ENCODE results near the gene CARNS1.

- TF ChIP-seq MAX (IDR thresholded peaks at IDR 0.05) (no peak), EGR1 (IDR thresholded peaks at IDR 0.05; ENCODE audit: low read depth in 2 of 2) (no peak), GABPA (IDR thresholded peaks at IDR 0.05 in 1 of 2, conservative IDR thresholded peaks at IDR 0.05 in 1 of 2) (no peak), RAD21 (IDR thresholded peaks at IDR 0.05) (no peak), REST (IDR thresholded peaks at IDR 0.05) (no peak), ZBTB33 (IDR thresholded peaks at IDR 0.05) (no peak), FOXA1 (IDR thresholded peaks at IDR 0.05) (no peak)
- TF ChIP-seq, protein P1, sequence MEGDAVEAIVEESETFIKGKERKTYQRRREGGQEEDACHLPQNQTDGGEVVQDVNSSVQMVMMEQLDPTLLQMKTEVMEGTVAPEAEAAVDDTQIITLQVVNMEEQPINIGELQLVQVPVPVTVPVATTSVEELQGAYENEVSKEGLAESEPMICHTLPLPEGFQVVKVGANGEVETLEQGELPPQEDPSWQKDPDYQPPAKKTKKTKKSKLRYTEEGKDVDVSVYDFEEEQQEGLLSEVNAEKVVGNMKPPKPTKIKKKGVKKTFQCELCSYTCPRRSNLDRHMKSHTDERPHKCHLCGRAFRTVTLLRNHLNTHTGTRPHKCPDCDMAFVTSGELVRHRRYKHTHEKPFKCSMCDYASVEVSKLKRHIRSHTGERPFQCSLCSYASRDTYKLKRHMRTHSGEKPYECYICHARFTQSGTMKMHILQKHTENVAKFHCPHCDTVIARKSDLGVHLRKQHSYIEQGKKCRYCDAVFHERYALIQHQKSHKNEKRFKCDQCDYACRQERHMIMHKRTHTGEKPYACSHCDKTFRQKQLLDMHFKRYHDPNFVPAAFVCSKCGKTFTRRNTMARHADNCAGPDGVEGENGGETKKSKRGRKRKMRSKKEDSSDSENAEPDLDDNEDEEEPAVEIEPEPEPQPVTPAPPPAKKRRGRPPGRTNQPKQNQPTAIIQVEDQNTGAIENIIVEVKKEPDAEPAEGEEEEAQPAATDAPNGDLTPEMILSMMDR (IDR thresholded peaks at IDR 0.05; ENCODE audit: low read depth, low read length, missing input control), result no peak
Observed at GRCh38 chr11:67405688-67406339, 9.7 kb upstream of the CARNS1 start.

Data from liver (tissue), 3 donors.